ENCODE measurements around the gene TMEM225B.

The TMEM225B gene

GRCh38 chr7:99625321-99625720, 27.3 kb downstream of the TMEM225B start:
- Histone ChIP-seq H3K4me3 (ENCODE audit: low read depth, low read length) (no peak overlapping the region), H3K27ac (no peak overlapping the region), H3K36me3 (ENCODE audit: control insufficient read depth, insufficient read depth, low read length) (no peaks in the 10 kb centered on the region), H3K4me1 (no peaks in the 10 kb centered on the region), H3K27me3 (ENCODE audit: control insufficient read depth, insufficient read depth, low read length) (no peaks in the 10 kb centered on the region), H2AFZ (no peak overlapping the region), H3K9me3 (ENCODE audit: control insufficient read depth, low read length) (no peaks in the 10 kb centered on the region), H3K9ac (no peak overlapping the region), H3K4me2 (ENCODE audit: low read length) (no peak overlapping the region), H3K79me2 (peaks cover 5% of the 10 kb centered on the region)
- TF ChIP-seq CTCF (IDR thresholded peaks at IDR 0.05) = no peak

- peaks cover 3% of the 10 kb centered on the region for H3K79me2 ChIP-seq
- no peak overlapping the region for H3K9ac ChIP-seq
- H3K27me3 ChIP-seq (ENCODE audit: control insufficient read depth, insufficient read depth, low read length) = no peaks in the 10 kb centered on the region
- no peak overlapping the region for H3K27ac ChIP-seq
- H3K4me3 ChIP-seq (ENCODE audit: low read depth, low read length) = no peak overlapping the region
- no peaks in the 10 kb centered on the region for H3K4me1 ChIP-seq
- no peak overlapping the region for H3K4me2 ChIP-seq (ENCODE audit: low read length)
- H3K9me3 ChIP-seq (ENCODE audit: control insufficient read depth, low read length) = no peaks in the 10 kb centered on the region
- H3K36me3 ChIP-seq (ENCODE audit: control insufficient read depth, insufficient read depth, low read length) = no peaks in the 10 kb centered on the region
- no peak for TF ChIP-seq CTCF (IDR thresholded peaks at IDR 0.05)
- no peak overlapping the region for H2AFZ ChIP-seq
Measured at GRCh38 chr7:99625961-99626360, 27.9 kb downstream of the TMEM225B start.

- no peak for TF ChIP-seq CTCF (IDR thresholded peaks at IDR 0.05)
- Histone ChIP-seq H3K4me2 (ENCODE audit: low read length) (no peak overlapping the region), H3K4me1 (no peaks in the 10 kb centered on the region), H3K9me3 (ENCODE audit: control insufficient read depth, low read length) (no peaks in the 10 kb centered on the region), H3K27me3 (ENCODE audit: control insufficient read depth, insufficient read depth, low read length) (no peaks in the 10 kb centered on the region), H3K9ac (no peak overlapping the region), H3K36me3 (ENCODE audit: control insufficient read depth, insufficient read depth, low read length) (no peaks in the 10 kb centered on the region), H2AFZ (no peak overlapping the region), H3K79me2 (peaks cover 3% of the 10 kb centered on the region), H3K4me3 (ENCODE audit: low read depth, low read length) (no peak overlapping the region), H3K27ac (no peak overlapping the region)
Measured at GRCh38 chr7:99626661-99627060, 28.6 kb downstream of the TMEM225B start.

- no peak for TF ChIP-seq CTCF (IDR thresholded peaks at IDR 0.05)
Measured at GRCh38 chr7:99627513-99627912, 29.4 kb downstream of the TMEM225B start.

More at GRCh38 chr7:99627513-99627912, 29.4 kb downstream of the TMEM225B start:
- H3K9me3 ChIP-seq (ENCODE audit: control insufficient read depth, low read length) = no peaks in the 10 kb centered on the region
- H3K36me3 ChIP-seq (ENCODE audit: control insufficient read depth, insufficient read depth, low read length) = no peaks in the 10 kb centered on the region
- no peak overlapping the region for H3K4me3 ChIP-seq (ENCODE audit: low read depth, low read length)
- H3K27ac ChIP-seq = no peak overlapping the region
- H2AFZ ChIP-seq = no peak overlapping the region
- no peak overlapping the region for H3K4me2 ChIP-seq (ENCODE audit: low read length)
- H3K9ac ChIP-seq = no peak overlapping the region
- H3K27me3 ChIP-seq (ENCODE audit: control insufficient read depth, insufficient read depth, low read length) = no peaks in the 10 kb centered on the region
- H3K4me1 ChIP-seq = no peaks in the 10 kb centered on the region
- H3K79me2 ChIP-seq = peaks cover 3% of the 10 kb centered on the region

All from parathyroid adenoma (tissue), 2 donors.